GM12892 (cell line): ENCODE measurements around the gene FN1.
A peak's percentile ranks its signal among the peaks of the same experiment; 100 is the strongest.

Experiments
- DNase-seq: peaks from one replicate; pipeline ENCODE4 v3.0.0; 2011; ENCODE audit not compliant: insufficient read length
- FAIRE-seq: peaks from 2 replicates; lab custom pipeline; 2011; peaks lifted over from hg19 to GRCh38; lab: Jason Lieb, UNC
- POLR2A ChIP-seq: IDR thresholded peaks from 2 replicates; pipeline ENCODE4 v1.6.1; 2011; ENCODE audit warnings: low read depth, low read length, control low read depth
- POLR2AphosphoS5 ChIP-seq: IDR thresholded peaks from 2 replicates; pipeline ENCODE4 v1.6.1; 2011; ENCODE audit warnings: low read depth, low read length, control low read depth
- TAF1 ChIP-seq: IDR thresholded peaks from 2 replicates; pipeline ENCODE4 v1.6.1; 2011; ENCODE audit warnings: low read depth, mild to moderate bottlenecking, control low read depth, low read length, borderline replicate concordance

FN1 gene

DNA sequence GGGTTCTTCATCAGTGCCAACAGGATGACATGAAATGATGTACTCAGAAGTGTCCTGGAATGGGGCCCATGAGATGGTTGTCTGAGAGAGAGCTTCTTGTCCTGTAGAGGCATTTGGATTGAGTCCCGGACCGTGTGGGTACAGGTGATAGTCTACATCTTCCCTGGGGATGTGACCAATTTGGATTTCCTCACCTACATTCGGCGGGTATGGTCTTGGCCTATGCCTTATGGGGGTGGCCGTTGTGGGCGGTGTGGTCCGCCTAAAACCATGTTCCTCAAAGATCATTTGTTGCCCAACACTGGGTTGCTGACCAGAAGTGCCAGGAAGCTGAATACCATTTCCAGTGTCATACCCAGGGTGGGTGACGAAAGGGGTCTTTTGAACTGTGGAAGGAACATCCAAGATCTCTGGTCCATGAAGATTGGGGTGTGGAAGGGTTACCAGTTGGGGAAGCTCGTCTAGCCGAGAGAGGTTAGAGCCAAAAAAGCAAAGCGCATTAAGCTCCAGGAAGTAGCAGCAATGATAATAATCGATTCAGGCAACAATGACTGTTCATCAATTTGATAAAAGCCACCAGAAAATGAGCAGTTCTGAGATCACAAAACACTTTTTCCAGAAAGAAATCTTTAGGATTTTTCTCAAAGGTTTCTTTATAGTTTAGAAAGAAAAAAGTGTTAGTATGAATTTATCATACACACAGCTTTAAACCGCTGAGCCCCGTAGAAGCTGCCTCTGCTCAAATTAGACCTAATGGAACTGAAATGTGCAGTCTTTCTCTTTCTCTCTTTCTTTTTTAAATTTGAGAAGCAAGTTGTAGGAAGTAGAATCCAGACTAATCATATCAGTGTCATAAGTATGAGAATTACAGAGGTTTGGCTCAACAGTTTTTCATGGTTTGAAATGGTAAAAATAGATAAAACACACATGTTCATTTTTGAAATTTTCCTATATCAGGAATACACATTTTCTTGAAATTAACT, 63.7 kb downstream of the FN1 start:
- TF ChIP-seq TAF1 (no peak), POLR2A (no peak), POLR2AphosphoS5 (no peak)
- FAIRE-seq (no peak), DNase-seq (no peak)

DNA sequence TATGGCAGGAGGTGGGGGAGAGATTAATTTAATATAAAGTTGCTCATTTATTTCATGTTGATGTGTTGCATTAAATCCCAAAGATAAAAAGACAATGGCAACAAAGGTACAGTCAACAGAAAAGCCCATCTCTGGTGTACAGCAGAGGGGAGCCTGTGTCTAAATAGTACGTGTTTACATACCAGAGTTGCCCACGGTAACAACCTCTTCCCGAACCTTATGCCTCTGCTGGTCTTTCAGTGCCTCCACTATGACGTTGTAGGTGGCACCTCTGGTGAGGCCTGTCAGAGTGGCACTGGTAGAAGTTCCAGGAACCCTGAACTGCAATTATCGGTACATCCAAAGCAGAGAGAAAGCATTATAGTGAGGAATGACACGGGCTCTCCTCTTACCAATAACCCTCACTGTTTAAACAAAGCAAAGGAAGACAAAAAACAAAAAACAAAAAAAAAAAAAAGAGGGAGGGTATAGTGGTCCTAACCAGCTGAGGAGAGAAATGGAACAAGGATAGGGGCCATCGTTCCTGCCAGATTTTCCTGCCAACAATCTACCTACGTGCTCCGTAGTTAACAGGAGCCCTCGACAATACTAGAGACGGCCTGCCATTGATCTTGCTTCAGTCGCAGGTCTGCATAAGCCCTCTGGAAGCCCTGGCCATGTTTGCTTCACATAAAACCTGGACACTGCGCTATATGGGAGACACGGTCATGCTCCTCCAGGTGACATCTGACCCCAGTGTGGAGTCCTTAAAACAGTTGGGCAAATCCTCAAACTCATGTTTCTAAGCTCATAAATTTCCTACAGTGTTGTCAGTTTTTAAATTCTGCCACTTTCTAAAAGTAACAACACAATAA, 65.5 kb downstream of the FN1 start:
- no peak for TF ChIP-seq POLR2AphosphoS5
- DNase-seq = no peak
- no peak for FAIRE-seq

DNA sequence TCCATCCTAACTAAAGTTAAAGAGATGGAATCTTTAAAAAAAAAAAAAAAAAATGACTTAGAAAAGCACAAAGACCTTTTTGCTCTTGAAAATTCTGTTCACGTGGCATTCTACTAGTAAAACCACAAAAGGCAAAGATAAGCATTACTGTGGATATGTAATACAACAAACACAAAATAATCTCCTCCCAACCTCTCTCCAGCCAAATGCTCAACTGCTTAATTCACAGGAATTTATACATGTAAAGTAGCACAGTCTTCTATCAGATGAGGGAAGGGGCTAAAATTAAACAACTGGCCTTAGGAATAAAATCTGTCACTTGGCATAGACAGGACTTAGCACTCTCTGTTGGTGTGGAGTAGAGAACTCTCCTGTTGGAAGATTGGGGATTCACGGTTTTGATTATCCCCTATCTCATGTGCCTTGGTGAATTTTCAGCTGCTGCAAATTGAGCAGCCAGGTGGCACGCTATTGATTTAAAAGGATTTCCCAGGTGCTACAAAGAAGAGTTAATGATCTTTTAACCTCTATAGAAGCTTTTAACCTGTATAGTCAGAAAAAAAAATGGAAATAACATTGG, 66.6 kb downstream of the FN1 start:
- DNase-seq = no peak
- FAIRE-seq = no peak
- TF ChIP-seq TAF1 (no peak), POLR2A (no peak), POLR2AphosphoS5 (no peak)

DNA sequence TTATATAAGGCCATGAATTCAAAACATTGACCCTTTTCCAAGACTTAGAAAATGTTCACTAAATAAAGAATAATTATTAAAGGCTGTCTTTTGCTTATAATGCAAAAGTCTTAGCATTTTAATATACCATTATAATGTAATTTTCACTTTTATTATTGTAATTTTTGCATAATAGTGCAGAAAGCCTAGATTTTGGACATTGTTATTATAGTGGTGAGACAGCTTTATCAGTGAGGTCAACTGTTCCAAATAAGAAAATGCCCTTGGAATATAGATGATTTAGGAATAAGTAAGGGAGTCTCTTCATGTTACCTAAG, 67.4 kb downstream of the FN1 start:
- FAIRE-seq = no peak
- DNase-seq = no peak

DNA sequence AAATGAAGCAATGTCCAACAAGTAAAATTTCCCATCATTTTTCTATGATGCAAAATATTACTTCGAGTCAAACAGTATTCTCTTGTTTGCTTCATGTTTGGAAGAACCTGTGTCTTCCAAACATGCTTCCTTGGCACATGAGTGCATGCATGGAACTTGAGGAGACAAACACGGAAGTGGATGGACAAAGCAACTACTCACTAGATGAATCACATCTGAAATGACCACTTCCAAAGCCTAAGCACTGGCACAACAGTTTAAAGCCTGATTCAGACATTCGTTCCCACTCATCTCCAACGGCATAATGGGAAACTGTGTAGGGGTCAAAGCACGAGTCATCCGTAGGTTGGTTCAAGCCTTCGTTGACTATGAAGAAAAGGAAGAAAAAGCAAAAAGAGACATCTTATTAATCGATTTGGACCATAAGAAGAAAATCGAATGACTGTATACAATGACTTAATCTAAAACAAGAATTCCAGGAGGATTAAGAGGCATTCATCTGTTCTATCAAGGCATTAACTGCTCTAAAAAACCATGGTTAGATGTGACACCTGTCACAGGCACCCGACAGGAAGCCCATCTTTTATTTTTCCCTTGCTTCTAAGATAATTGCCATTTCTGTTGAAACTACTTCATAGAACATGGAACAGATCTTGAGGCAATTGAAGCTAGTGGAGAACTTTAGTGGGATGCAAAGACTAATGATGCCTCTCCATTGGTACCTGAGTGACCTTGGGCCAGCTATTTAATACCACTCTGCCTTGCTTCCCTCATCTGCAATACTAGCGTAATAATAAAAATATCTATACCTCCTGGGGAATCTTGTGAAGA, 68.0 kb downstream of the FN1 start:
- no peak for FAIRE-seq
- no peak for DNase-seq

More for the DNA sequence above, 67.4 kb downstream of the FN1 start:
- TF ChIP-seq POLR2A = no peak
- TF ChIP-seq POLR2AphosphoS5 = no peak
- TF ChIP-seq TAF1 = no peak

DNA sequence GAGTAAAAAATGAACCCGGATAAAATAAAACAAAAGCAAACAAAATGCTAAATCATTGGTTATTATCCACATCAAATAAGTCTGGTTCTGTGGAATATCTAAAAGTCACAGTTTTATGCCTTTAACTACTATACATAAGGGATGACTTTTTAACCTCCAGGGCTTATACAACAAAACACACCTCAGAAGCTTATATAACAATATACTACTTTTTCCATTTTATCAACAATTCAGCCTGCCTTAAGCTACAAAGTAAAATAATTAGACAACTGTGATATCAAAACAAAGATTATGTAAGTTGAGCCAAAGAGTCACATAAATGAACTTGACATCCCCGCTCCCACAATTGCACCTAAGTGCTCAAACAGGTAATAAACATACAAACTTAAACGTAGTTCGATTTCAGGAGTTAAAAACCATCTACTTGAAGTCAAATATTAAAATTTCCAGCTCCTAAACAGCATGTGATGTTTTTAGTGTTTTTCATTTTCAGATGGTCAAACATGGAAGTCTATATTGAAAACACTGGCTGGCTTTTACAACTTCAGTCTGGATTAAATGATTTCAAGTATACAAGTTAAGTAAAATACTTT, 69.3 kb downstream of the FN1 start:
- DNase-seq = no peak
- no peak for TF ChIP-seq TAF1
- no peak for TF ChIP-seq POLR2AphosphoS5
- no peak for TF ChIP-seq POLR2A
- FAIRE-seq = no peak

More for the DNA sequence above, 68.0 kb downstream of the FN1 start:
- TF ChIP-seq POLR2AphosphoS5 (no peak), POLR2A (no peak), TAF1 (no peak)

DNA sequence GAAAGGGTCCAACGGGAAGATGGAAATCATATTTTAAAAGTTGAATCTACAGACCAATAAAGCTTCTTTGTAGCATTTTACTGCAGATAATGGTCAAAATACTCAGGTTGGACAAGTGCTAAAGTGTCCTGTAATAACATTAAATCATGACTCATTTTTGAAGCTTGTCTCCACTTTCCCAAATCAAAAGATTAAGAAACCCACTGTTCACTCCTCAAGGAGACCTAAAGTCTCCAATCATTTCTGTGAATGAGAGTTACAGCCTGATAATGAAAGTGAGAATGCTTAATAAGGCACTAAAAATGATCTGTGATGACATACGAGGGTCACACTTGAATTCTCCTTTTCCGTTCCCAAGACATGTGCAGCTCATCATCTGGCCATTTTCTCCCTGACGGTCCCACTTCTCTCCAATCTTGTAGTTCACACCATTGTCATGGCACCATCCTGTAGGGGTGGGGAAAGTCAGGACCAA, 70.6 kb downstream of the FN1 start:
- TF ChIP-seq POLR2A (no peak), TAF1 (no peak), POLR2AphosphoS5 (no peak)
- FAIRE-seq = no peak
- no peak for DNase-seq

DNA sequence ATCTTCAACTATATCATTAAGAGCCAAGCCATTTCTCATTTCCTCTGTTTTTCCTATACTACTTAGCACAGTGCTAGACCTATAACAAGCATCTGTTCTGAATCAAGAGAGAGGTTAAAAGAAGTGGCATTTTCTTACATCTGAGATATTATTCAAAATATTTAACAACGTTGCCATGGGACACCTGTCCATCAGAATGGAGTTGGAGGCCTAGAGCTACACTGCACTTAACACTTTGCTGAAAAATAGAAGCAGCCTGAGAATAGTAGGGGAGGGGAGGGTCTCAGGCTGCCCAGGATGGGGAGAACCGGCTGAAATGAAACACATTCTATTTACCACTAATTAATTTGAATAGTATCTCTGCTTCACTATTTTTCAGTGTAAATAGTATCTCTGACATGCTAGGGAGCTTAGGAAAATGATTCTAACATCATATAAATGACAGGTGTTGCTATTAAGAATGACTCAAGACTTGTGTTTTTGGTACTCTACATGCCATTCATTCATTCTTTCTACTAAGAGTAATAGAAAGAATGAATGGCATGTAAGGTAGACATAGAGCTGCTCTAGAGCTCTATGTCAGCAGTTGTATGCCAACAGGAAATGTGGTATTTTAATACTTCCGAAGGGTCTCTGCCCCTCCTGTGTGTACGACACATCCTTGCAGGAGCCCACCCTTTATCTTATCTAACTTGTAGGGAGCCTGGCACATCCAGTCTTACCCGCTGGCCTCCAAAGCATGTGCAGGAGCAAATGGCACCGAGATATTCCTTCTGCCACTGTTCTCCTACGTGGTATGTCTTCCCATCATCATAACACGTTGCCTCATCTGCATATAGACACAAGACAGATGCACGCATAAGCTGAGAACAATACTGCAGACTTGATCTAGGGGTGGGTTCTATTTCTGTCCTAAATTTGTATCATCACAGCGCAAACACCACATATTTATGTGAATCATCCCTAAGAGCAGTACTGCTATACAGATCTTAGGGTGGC, 71.4 kb downstream of the FN1 start:
- DNase-seq (no peak), FAIRE-seq (peak; percentile 71)
- no peak for TF ChIP-seq POLR2AphosphoS5
- no peak for TF ChIP-seq POLR2A
- TF ChIP-seq TAF1 = no peak

DNA sequence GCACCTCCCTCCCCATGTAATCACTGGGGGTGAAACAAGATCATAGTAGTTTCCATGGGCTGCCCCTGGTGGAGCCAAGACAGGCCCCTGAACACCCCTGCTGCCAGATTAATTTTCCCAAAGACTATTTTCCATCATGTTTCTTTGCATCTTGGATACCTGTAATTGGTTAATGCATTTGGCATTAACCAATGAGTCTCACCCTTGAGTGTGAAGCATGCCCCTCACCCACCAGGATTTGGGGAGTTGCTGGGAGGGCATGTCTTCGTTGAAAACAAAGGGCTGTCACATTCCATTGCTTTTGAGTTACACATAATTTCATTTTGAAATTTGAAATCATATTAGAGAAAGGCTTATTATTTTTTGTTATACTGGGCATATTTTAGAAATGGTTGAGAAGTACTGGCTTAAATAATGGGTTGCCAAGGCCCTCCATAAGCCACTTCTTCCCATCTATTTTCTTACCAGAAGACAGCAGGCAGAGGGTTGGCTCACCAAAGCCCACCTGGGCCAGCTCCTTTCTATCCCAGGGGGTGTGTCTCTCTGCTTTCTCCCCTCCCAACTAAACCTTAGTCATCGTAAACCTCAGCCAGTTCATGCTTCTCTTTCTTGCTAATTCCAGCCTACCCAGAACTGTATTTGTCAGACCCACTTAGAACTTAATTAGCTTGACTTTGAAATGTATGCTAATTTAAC, 72.3 kb downstream of the FN1 start:
- FAIRE-seq = no peak
- no peak for DNase-seq
- TF ChIP-seq POLR2AphosphoS5 = no peak
- no peak for TF ChIP-seq TAF1
- no peak for TF ChIP-seq POLR2A
